GM12801 (cell line): ENCODE results near the gene KAZALD1.

Experiments
- TF ChIP-seq, protein P1 (sequence below): IDR thresholded peaks from one replicate; pipeline ENCODE4 v1.5.1; 2011; ENCODE audit warnings: control low read depth; ENCODE audit not compliant: insufficient read length; ENCODE audit errors: extremely low read depth

Gene KAZALD1

DNA sequence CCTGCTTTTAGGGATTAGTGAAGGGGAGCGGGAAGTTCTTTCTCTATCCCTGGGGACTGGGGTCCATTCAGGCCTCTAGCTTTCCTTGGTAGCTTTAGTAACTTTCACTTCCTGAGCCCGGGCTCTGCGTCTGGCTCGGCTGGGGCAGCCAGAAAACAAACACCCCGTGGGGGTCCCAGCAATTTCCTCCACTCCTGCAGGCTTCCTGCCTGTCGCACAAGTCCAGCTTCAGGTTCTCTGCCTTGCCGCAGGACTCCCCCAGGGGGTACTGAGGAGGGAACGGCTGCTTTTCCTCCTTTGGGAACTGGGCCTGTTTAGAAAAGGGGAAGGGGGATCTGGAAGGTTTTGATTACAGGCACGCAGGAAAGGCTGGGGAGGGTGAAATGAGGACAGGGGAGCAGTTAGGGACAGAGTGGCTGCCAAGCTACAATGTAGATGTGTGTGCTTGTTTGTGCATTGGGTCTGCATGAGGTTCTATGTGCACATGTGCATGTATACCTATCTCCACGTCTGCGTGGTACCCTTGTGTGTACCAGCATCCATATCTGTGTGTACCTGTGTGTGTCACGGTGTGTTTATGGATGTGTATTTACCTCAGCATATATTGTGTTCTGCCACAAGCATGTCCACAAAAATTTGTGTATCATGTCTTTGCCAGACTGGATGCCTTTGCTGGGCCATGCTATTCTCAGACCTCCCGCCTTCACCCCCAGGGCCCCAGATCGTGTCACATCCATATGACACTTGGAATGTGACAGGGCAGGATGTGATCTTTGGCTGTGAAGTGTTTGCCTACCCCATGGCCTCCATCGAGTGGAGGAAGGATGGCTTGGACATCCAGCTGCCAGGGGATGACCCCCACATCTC, 2.0 kb downstream of the KAZALD1 start:
- TF ChIP-seq, protein P1, sequence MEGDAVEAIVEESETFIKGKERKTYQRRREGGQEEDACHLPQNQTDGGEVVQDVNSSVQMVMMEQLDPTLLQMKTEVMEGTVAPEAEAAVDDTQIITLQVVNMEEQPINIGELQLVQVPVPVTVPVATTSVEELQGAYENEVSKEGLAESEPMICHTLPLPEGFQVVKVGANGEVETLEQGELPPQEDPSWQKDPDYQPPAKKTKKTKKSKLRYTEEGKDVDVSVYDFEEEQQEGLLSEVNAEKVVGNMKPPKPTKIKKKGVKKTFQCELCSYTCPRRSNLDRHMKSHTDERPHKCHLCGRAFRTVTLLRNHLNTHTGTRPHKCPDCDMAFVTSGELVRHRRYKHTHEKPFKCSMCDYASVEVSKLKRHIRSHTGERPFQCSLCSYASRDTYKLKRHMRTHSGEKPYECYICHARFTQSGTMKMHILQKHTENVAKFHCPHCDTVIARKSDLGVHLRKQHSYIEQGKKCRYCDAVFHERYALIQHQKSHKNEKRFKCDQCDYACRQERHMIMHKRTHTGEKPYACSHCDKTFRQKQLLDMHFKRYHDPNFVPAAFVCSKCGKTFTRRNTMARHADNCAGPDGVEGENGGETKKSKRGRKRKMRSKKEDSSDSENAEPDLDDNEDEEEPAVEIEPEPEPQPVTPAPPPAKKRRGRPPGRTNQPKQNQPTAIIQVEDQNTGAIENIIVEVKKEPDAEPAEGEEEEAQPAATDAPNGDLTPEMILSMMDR, result no peak

DNA sequence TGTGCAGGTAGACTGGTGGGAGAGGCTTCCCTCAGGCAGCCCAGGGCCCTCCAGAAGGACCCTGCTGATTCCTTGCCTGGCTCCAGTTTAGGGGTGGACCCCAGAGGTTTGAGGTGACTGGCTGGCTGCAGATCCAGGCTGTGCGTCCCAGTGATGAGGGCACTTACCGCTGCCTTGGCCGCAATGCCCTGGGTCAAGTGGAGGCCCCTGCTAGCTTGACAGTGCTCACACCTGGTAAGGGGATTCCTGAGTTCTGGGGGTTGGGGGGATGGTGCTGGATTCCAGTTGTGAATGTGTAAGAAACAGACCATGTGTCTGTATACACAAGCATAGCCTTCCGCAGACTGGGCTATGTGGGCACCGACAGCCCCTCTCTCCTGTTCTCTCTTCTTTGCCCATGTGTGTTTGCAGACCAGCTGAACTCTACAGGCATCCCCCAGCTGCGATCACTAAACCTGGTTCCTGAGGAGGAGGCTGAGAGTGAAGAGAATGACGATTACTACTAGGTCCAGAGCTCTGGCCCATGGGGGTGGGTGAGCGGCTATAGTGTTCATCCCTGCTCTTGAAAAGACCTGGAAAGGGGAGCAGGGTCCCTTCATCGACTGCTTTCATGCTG, 2.7 kb downstream of the KAZALD1 start:
- TF ChIP-seq, protein P1, result no peak

DNA sequence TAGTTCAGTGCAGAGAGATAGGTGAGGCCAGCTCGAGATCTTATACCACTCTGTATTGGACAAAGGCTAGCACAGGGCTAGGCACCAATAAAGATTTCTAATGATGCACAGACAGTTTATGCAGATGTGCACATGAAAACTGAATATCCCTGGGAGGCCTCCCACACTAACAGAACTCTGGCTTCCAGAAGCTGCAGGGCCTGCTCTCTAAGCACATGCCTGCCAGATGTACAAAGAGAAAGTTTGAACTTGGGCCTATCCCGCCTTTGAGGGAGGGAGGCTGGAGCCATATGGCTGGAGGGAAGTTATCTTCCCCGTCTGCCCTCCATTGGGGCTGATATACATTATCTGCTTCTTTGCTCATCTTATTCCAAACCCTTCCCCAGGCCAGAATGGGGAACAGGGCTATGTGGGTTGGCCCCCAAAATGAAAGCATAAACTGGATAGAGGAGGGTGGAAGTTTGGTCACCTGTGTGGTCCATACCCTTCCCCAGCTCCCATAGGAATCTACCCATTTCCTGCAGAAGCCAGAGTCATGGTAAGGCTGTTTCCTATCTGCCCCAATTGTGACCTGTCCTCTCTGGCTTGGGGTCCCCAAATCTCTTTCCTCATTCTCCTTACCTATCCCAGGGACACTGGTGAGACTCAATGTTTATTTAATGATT, 3.8 kb downstream of the KAZALD1 start:
- TF ChIP-seq, protein P1, result no peak

DNA sequence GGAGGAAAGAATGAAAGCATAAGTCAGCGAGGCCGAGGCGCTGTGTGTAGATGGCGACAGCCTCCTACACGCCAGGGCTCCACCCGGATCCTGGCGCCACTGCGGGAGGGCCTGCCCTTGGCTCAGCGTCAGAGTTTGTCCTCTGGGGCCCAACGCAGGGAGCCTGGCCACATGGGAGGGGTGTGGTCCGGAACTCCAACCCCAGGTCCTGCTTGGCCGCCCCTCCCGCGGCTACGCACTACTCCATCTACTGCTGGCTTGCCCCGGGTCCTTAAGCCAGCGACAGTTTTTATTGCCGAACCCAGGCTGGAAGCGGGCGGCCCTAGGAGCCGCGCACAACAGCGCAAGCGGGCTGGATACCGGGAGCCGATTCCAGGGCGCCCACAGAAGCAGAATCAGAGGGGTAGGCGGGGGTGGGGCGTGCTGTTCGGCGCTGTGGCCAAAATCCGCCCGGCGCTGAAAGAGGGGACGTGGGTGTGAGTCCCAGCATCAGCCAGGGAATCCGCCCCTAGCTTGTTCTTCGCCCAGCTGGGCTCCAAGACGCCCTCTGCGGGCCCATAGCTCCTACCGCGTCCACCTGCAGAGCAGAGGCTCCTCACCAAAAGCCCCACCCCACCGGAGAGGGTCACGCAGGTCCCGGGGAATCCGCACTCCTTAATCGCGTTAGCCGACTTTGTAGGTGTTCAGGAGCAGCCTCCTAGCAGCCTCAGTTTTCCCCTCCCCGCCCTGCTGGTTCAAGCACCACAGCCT, 4.5 kb downstream of the KAZALD1 start:
- TF ChIP-seq, protein P1, result no peak

DNA sequence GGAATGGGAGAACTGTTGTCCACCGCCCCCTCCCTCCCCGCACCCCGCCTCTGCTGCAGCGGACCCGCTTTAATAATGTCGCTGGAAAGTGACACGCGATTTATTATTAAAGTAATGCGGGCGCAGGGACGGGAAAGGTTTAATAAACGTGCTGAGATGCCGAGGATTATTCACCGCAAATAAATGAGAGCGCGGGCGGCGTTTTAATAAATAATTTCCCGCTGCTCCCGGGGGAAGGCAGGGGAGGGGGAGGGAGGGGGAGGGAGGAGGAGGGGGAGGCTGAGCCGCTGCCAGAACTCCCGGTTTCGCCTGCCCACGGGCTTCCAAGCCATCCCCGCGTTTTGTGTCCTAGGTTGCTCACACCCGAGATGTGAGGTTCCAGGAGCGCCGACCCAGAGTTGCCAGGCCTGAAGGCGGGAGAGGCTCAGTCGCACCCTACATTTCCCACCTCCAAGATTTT, 5.1 kb downstream of the KAZALD1 start:
- TF ChIP-seq, protein P1, result no peak

DNA sequence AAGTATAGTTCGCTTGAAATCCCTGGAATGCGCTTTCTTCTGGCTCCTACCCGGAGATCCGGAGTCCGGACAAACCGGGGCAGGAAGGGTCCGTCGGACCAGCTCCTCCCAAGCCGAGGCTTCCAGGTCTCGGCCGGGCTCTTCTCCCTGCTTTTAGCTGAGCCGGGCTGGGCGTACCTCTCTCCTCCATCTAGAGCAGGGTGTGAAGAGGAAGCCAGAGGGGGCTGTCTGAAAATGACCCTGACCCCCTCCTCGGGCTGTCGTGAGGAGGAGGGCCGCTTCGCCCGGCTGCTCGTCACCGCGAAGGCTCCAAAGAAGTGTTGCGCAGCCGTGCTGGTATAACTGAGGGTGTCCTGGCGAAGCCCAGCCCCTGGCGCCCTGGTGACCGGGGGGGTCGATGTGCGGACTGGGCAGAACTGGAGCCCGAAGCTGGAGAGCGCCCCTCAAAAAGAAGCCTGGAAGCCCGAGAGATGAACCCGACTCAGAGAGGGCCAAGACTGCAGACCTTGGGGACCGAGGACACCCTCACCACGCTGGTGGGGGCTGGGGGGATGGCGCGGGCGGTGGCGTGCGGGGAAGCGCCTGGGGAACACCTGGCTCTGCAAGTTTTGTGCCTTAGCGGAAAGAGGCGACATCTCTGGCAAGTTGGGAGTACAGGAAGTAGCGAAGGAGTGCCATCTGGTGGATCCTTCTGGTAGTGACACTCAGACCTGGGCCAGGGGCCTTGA, 5.7 kb downstream of the KAZALD1 start:
- TF ChIP-seq, protein P1, result no peak
